NCI-H2029 treated with DMSO at 0.1 percent for 48 hours (cell line): ENCODE measurements around the gene C10orf53.

ENCODE experiments used
- DNase-seq: peaks from one replicate; lab custom pipeline; 2025; lab: John Stamatoyannopoulos, UW

Gene C10orf53, protein sequence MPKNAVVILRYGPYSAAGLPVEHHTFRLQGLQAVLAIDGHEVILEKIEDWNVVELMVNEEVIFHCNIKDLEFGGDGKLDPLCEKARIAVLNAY

DNA sequence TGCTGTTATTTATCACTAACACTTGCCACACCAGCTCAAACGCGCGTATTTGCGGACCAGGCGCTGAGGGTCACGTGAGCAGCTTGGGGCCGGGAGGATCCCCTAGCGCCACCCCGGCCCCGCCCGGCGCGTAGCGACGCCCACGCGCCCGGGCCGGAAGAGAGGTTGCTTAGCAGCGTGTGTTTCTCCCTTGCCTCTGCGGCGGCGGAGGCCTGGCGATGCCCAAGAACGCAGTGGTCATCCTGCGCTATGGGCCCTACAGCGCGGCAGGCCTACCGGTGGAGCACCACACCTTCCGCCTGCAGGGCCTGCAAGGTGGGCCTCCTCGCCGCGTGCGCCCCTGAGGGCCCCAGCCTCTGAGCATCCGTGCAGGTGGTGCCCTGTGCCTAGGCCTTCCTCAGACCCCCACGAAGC is at the start of gene C10orf53:
Gene C10orf53 (plus strand): TSS at position 172 of the 414 bp plus-strand sequence. CDS start 47 bp downstream, at position 219.
- no peak for DNase-seq

DNA sequence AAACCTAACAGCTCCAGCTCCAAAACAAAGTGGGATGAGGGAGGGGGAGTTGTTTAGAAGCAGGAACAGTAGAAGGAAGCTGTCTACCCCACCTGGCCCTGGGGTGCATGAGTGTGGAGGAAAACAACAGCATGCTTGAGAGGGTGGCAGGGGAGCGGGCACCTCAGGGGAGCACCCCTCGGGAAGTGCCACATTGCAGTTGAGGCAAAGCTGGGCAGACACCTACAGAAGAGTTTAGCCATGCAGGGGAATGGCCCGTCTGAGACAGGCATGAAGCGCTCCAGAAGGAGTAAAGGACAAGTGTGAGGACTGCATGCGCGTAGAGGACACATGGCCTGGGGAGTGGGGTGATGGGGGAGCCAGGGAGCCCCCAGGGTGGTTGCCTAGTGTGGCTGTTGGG is 47.5 kb upstream of the C10orf53 start:
- DNase-seq, result no peak

- DNase-seq, result no peak
These were observed 46.8 kb upstream of the C10orf53 start for GRCh38 chr10:49632406-49633317.

- DNase-seq, result no peak
These were observed 46.0 kb upstream of the C10orf53 start for GRCh38 chr10:49633327-49634068.

GRCh38 chr10:49634069-49634660 is 45.3 kb upstream of the C10orf53 start:
- no peak for DNase-seq

GRCh38 chr10:49642311-49642710 is 37.1 kb upstream of the C10orf53 start:
- no peak for DNase-seq

GRCh38 chr10:49643241-49644034 is 36.0 kb upstream of the C10orf53 start:
- DNase-seq, result no peak

- no peak for DNase-seq
These were observed 35.3 kb upstream of the C10orf53 start for GRCh38 chr10:49644035-49644646.

DNA sequence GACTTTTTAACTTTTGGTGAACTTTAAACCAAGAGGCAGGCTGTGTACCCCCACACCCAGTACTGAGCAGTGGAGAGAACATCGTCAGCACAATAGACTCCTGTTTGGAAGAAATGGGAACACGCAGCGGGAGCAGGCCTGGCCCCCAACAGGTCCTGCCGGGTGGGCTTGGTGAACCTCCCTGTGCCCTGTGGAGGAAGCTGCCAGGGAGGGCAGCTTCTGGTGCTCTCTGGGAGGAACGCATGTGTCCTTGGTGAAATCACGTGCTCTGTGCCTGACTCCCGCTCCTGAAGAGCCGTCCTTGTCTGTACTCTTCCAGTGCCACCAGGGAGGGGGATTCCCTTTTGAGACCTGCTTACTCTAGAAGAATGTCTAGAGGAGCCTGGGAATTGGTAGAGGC is 34.0 kb upstream of the C10orf53 start:
- no peak for DNase-seq

- DNase-seq, result no peak
These were observed 33.3 kb upstream of the C10orf53 start for GRCh38 chr10:49645871-49646870.

- DNase-seq, result no peak
These were observed 31.9 kb upstream of the C10orf53 start for GRCh38 chr10:49647554-49647953.

- no peak for DNase-seq
These were observed 31.3 kb upstream of the C10orf53 start for GRCh38 chr10:49647985-49648795.

DNA sequence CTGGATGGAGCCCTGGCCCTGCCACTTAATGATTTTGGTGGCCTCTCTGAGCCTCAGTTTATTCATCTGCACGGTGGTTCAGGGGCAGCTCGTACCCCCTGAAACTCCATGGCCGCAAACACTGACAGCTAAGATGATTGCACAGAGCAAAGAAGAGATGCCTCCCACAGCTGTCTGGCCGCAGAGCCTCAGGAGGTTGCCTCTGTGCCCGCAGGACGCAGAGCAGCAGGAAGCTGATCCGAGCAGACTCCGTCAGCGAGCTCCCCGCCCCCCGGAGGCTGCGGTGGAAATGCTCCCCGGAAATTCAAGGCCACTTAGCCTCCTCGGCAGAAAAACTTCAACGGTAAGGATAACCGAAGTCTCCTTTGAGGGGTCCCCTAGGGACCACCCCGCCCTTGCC is 30.2 kb upstream of the C10orf53 start:
- no peak for DNase-seq

GRCh38 chr10:49649936-49650723 is 29.3 kb upstream of the C10orf53 start:
- no peak for DNase-seq

DNA sequence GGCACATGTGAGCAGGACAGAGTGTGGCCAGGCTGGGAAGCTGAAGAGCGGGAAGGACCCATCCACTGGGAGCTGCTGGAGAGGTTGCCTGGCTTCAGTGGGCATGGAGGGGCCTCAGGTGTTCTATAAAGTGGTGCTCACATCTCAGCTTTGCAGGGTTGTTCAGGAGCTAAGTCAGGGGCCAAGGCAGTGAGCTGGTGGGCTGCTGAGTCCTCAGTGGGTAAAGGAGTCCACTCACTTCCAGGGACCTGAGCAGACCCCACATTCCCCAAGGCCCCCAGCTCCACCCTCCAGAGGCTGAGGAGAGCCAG is 28.8 kb upstream of the C10orf53 start:
- DNase-seq, result no peak

GRCh38 chr10:49651039-49651835 is 28.2 kb upstream of the C10orf53 start:
- no peak for DNase-seq

GRCh38 chr10:49651917-49652316 is 27.5 kb upstream of the C10orf53 start:
- DNase-seq, result no peak
